ENCODE results near the gene ABHD6. TPM values are rescaled to one million over a fixed set of nuclear protein-coding genes. Genes with fewer than 3 reads are reported as not detected.
"Not testable (repeated sequence)": the region's sequence is repeated elsewhere in the genome, so short reads cannot be mapped to it uniquely, and the experiment has no call there.

The ABHD6 gene
- total RNA-seq, 1 donor from 2014 or later, result 5.2 TPM

DNA sequence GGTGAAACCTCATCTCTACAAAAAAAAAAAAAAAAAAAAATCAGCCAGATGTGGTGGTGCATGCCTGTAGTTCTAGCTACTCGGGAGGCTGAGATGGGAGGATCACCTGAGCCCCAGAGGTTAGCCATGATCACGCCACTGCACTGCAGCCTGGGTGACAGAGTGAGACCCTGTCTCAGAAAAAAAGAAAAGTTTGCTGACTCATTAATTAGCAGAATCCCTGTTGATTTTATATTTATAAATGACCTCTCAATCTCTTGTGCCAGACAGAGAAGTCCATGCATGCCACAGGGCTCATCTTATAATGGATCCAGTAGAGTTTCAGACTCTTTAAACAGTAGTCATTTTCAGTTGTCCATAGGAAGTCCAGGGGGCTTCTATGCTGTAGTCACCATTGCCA lies 32.9 kb downstream of the ABHD6 start:
- H3K9me3 ChIP-seq (ENCODE audit: control insufficient read depth in 3 of 3, low read length in 3 of 3), result no peaks in the 10 kb centered on the region
- H3K27me3 ChIP-seq (ENCODE audit: control insufficient read depth in 3 of 3, insufficient read depth in 3 of 3, low read length in 3 of 3), result no peaks in the 10 kb centered on the region
- H3K4me3 ChIP-seq (ENCODE audit: low read length in 3 of 3), result no peak overlapping the region
- no peak overlapping the region for H3K27ac ChIP-seq (ENCODE audit: low read depth, low read length)
- H3K9ac ChIP-seq (ENCODE audit: low read depth in 1 of 3, low read length in 3 of 3), result no peak overlapping the region
- peaks cover 7 to 20% (median 14%) of the 10 kb centered on the region in 3 donors for H3K36me3 ChIP-seq (ENCODE audit: control insufficient read depth in 3 of 3, insufficient read depth in 3 of 3, low read length in 3 of 3)
- peaks cover 0 to 3% (median 0%) of the 10 kb centered on the region in 3 donors for H3K4me1 ChIP-seq (ENCODE audit: control insufficient read depth in 3 of 3, insufficient read depth in 3 of 3, low read length in 3 of 3)

DNA sequence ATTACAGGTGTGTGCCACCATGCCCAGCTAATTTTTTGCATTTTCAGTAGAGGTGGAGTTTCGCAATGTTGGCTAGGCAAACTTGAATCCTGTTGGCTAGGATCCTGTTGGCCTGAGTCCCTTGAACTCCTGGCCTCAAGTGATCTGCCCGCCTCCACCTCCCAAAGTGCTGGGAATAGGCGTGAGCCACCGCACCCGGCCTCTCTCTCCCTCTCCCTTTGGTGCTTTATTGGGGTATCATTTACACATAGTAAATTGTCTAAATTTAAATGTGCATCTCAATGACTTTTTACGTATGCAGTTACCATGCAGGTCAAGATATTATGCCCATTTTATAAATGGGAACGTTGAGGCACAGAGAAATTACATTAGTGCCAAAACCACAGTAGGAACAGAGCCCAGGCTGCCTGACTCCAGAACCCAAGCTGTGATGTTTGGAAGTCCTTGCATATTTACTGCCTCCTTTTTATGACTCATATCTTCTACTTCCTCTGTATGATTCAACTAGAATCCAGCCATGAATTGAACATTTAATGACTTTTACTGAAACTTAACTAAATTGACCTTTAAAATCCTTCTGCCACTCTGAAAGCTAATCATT lies 34.4 kb downstream of the ABHD6 start:
- H3K4me1 ChIP-seq (ENCODE audit: control insufficient read depth in 3 of 3, insufficient read depth in 3 of 3, low read length in 3 of 3), result peaks cover 0 to 3% (median 0%) of the 10 kb centered on the region in 3 donors
- no peak overlapping the region for H3K4me3 ChIP-seq (ENCODE audit: low read length in 3 of 3)
- peaks cover 7 to 20% (median 14%) of the 10 kb centered on the region in 3 donors for H3K36me3 ChIP-seq (ENCODE audit: control insufficient read depth in 3 of 3, insufficient read depth in 3 of 3, low read length in 3 of 3)
- H3K27ac ChIP-seq (ENCODE audit: low read depth, low read length), result no peak overlapping the region
- H3K9ac ChIP-seq (ENCODE audit: low read depth in 1 of 3, low read length in 3 of 3), result no peak overlapping the region
- no peaks in the 10 kb centered on the region for H3K27me3 ChIP-seq (ENCODE audit: control insufficient read depth in 3 of 3, insufficient read depth in 3 of 3, low read length in 3 of 3)
- no peaks in the 10 kb centered on the region for H3K9me3 ChIP-seq (ENCODE audit: control insufficient read depth in 3 of 3, low read length in 3 of 3)

DNA sequence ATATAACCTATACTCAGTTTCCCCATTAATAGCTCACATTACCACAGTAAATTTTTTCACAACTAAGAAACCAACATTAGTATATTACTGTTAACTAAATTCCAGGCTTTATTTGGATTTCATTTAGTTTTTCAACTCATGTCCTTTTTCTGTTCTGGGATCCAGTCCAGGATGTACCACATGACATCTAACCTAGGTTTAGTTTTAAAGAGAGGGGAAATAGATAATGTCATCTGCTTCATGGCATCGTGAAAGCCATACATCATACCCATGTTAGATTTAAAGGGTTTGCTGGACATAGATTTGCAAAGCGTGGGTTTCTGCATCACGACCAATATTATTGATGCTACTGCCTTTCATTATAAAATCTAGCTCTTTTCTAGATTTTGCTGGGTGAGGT lies 35.3 kb downstream of the ABHD6 start:
- Histone ChIP-seq H3K9me3 (ENCODE audit: control insufficient read depth in 3 of 3, low read length in 3 of 3) (no peaks in the 10 kb centered on the region), H3K9ac (ENCODE audit: low read depth in 1 of 3, low read length in 3 of 3) (no peak overlapping the region), H3K4me1 (ENCODE audit: control insufficient read depth in 3 of 3, insufficient read depth in 3 of 3, low read length in 3 of 3) (peaks cover 0 to 3% (median 0%) of the 10 kb centered on the region in 3 donors), H3K27ac (ENCODE audit: low read depth, low read length) (no peak overlapping the region), H3K27me3 (ENCODE audit: control insufficient read depth in 3 of 3, insufficient read depth in 3 of 3, low read length in 3 of 3) (no peaks in the 10 kb centered on the region), H3K36me3 (ENCODE audit: control insufficient read depth in 3 of 3, insufficient read depth in 3 of 3, low read length in 3 of 3) (peaks cover 7 to 17% (median 14%) of the 10 kb centered on the region in 3 donors), H3K4me3 (ENCODE audit: low read length in 3 of 3) (no peak overlapping the region)

DNA sequence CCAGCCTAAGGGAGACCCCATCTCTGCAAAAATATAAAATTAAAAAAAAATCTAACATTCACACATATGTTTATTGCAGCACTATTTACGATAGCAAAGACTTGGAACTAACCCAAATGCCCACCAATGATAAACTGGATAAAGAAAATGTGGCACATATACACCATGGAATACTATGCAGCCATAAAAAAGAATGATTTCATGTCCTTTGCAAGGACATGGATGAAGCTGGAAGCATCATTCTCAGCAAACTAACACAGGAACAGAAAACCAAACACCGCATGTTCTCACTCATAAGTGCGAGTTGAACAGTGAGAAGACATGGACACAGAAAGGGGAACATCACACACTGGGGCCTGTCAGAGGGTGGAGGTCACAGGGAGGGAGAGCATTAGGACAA lies 35.8 kb downstream of the ABHD6 start:
- H3K36me3 ChIP-seq (ENCODE audit: control insufficient read depth in 3 of 3, insufficient read depth in 3 of 3, low read length in 3 of 3), result peaks cover 7 to 17% (median 14%) of the 10 kb centered on the region in 3 donors
- not testable (repeated sequence) for H3K4me1 ChIP-seq (ENCODE audit: control insufficient read depth in 3 of 3, insufficient read depth in 3 of 3, low read length in 3 of 3); H3K27ac ChIP-seq (ENCODE audit: low read depth, low read length)

DNA sequence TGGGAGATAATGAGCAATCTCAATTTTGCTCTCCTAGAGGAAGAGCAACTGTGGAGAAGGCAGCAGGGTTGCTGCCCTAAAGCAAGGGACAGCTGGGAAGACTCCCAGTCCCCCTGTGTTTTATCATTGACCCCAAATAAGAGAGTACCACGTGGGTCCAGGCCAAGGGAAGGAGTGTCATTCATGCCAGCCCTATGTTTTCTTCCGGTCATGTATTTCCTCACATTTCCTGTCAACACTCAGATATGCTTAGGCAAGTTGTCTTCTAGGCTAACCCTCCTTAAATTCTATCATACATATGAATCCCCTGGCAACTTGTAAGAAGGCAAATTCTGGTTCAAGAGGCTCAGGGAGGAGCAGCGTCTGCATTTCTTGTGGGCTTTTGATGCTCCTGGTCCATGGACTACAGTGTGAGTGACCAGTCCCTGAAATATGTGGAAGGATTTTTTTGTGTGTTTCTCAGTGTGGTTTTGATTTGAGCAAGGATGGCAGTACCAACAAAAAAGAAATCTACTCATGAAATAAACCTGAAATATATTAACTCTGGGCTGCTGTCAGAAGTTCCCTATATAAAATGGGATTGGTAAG lies 36.5 kb downstream of the ABHD6 start:
- no peak overlapping the region for H3K27ac ChIP-seq (ENCODE audit: low read depth, low read length)
- peaks cover 7 to 14% (median 11%) of the 10 kb centered on the region in 3 donors for H3K36me3 ChIP-seq (ENCODE audit: control insufficient read depth in 3 of 3, insufficient read depth in 3 of 3, low read length in 3 of 3)
- H3K27me3 ChIP-seq (ENCODE audit: control insufficient read depth in 3 of 3, insufficient read depth in 3 of 3, low read length in 3 of 3), result no peaks in the 10 kb centered on the region
- peaks cover 0 to under 1% (median 0%) of the 10 kb centered on the region in 3 donors for H3K4me1 ChIP-seq (ENCODE audit: control insufficient read depth in 3 of 3, insufficient read depth in 3 of 3, low read length in 3 of 3)
- no peaks in the 10 kb centered on the region for H3K9me3 ChIP-seq (ENCODE audit: control insufficient read depth in 3 of 3, low read length in 3 of 3)
- H3K4me3 ChIP-seq (ENCODE audit: low read length in 3 of 3), result no peak overlapping the region
- no peak overlapping the region for H3K9ac ChIP-seq (ENCODE audit: low read depth in 1 of 3, low read length in 3 of 3)

More for the DNA sequence above, 35.8 kb downstream of the ABHD6 start:
- H3K9ac ChIP-seq (ENCODE audit: low read depth in 1 of 3, low read length in 3 of 3); H3K9me3 ChIP-seq (ENCODE audit: control insufficient read depth in 3 of 3, low read length in 3 of 3); H3K27me3 ChIP-seq (ENCODE audit: control insufficient read depth in 3 of 3, insufficient read depth in 3 of 3, low read length in 3 of 3); H3K4me3 ChIP-seq (ENCODE audit: low read length in 3 of 3): not testable (repeated sequence)

DNA sequence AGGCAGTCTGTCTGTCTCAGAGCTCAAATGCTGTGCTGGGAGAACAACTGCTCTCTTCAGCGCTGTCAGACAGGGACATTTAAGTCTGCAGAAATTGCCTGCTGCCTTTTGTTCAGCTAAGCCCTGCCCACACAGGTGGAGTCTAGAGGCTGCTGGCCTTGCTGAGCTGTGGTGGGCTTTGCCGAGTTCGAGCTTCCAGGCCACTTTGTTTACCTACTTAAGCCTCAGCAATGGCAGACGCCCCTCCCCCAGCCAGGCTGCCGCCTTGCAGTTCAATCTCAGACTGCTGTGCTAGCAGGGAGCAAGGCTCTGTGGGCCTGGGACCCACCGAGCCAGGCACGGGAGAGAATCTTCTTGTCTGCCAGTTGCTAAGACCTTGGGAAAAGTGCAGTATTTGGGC lies 43.5 kb downstream of the ABHD6 start:
- Histone ChIP-seq H3K36me3 (ENCODE audit: control insufficient read depth in 3 of 3, insufficient read depth in 3 of 3, low read length in 3 of 3) (peaks cover 0 to 5% (median 3%) of the 10 kb centered on the region in 3 donors), H3K27me3 (ENCODE audit: control insufficient read depth in 3 of 3, insufficient read depth in 3 of 3, low read length in 3 of 3) (no peaks in the 10 kb centered on the region), H3K4me3 (ENCODE audit: low read length in 3 of 3) (no peak overlapping the region), H3K9ac (ENCODE audit: low read depth in 1 of 3, low read length in 3 of 3) (no peak overlapping the region), H3K9me3 (ENCODE audit: control insufficient read depth in 3 of 3, low read length in 3 of 3) (no peaks in the 10 kb centered on the region), H3K27ac (ENCODE audit: low read depth, low read length) (no peak overlapping the region), H3K4me1 (ENCODE audit: control insufficient read depth in 3 of 3, insufficient read depth in 3 of 3, low read length in 3 of 3) (peaks cover 0 to 5% (median 0%) of the 10 kb centered on the region in 3 donors)

DNA sequence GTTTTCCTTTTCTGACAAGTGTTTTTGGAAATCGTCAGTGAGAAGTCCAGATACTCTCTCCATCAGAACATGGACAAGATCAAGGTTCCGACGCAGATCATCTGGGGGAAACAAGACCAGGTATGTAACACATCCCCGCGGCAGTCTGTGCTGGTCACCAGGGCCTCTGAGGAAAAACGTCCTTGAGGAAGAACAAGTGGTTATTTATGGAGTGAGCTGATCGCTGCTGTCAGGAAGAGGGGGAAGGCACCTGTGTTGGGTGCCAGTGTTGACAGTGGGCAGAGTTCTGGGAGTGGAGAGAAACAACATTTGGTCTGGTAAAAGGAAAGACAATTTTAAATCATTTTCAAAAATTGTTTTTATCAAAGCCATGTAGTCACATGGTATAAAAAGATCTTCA lies 47.7 kb downstream of the ABHD6 start:
- H3K27me3 ChIP-seq (ENCODE audit: control insufficient read depth in 3 of 3, insufficient read depth in 3 of 3, low read length in 3 of 3), result no peaks in the 10 kb centered on the region
- H3K4me1 ChIP-seq (ENCODE audit: control insufficient read depth in 3 of 3, insufficient read depth in 3 of 3, low read length in 3 of 3), result peaks cover 3 to 13% (median 12%) of the 10 kb centered on the region in 3 donors
- no peaks in the 10 kb centered on the region for H3K9me3 ChIP-seq (ENCODE audit: control insufficient read depth in 3 of 3, low read length in 3 of 3)
- H3K4me3 ChIP-seq (ENCODE audit: low read length in 3 of 3), result no peak overlapping the region
- H3K36me3 ChIP-seq (ENCODE audit: control insufficient read depth in 3 of 3, insufficient read depth in 3 of 3, low read length in 3 of 3), result peaks cover 0 to 14% (median 10%) of the 10 kb centered on the region in 3 donors
- H3K9ac ChIP-seq (ENCODE audit: low read depth in 1 of 3, low read length in 3 of 3), result no peak overlapping the region
- no peak overlapping the region for H3K27ac ChIP-seq (ENCODE audit: low read depth, low read length)

DNA sequence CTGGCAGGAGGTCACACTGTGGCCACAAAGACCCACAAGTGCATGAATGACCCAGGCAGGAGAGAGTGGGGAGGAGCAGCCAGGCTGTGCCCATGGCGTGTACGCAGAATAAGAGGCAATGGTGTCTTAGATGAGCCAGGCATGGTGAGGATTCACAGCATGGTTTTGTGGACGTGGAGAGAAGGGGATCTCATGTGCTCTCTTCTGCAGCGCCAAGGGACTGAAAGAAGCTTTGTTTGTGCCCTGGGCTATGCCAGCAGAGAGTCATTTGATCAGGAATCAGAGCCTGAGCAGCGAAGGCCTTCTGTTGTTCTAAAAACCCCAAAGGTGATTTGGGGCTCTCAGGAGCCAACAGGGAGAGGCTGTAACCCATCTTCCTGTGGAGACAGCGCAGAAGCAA lies 49.8 kb downstream of the ABHD6 start:
- Histone ChIP-seq H3K36me3 (ENCODE audit: control insufficient read depth in 3 of 3, insufficient read depth in 3 of 3, low read length in 3 of 3) (peaks cover 0 to 11% (median 10%) of the 10 kb centered on the region in 3 donors), H3K27me3 (ENCODE audit: control insufficient read depth in 3 of 3, insufficient read depth in 3 of 3, low read length in 3 of 3) (no peaks in the 10 kb centered on the region), H3K9ac (ENCODE audit: low read depth in 1 of 3, low read length in 3 of 3) (no peak overlapping the region), H3K27ac (ENCODE audit: low read depth, low read length) (no peak overlapping the region), H3K4me3 (ENCODE audit: low read length in 3 of 3) (peak overlapping the region in 1 of 3 donors; percentile 22), H3K4me1 (ENCODE audit: control insufficient read depth in 3 of 3, insufficient read depth in 3 of 3, low read length in 3 of 3) (peaks cover 3 to 13% (median 12%) of the 10 kb centered on the region in 3 donors), H3K9me3 (ENCODE audit: control insufficient read depth in 3 of 3, low read length in 3 of 3) (no peaks in the 10 kb centered on the region)

DNA sequence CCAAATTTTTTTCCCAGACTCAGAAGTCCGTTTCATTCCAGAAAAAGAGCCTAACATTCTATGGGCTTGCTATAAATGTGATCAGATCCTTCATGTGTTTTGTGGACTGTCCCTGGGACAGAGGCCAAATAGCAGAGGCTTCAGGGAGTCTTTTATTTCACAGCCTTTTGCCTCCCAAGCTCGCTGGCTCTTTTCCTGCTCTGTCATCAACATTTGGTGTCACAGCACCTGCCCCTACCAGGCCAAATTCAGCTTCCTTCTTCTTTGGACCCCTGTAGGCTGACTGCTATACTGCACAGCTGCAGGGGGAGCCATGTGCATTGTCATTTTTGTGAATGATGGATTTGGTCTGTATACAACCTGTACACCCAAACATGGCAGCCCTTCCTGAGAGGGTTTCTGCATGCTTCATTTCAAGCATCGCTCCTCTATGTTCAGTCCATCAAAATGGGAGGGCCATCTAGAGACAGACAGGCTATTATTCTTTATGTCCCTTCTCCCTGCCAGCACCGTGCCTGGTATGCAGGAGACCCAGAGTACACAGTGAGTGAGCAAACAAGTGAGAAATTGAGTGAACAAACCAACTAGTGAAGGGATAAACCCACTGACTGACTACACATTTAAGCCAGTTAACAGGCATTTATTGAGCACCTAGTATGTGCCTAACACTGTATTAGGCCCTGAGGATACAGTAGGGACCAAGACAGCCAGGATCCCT lies 50.6 kb downstream of the ABHD6 start:
- no peak overlapping the region for H3K9ac ChIP-seq (ENCODE audit: low read depth in 1 of 3, low read length in 3 of 3)
- no peak overlapping the region for H3K27ac ChIP-seq (ENCODE audit: low read depth, low read length)
- H3K4me1 ChIP-seq (ENCODE audit: control insufficient read depth in 3 of 3, insufficient read depth in 3 of 3, low read length in 3 of 3), result peaks cover 3 to 17% (median 12%) of the 10 kb centered on the region in 3 donors
- H3K9me3 ChIP-seq (ENCODE audit: control insufficient read depth in 3 of 3, low read length in 3 of 3), result no peaks in the 10 kb centered on the region
- peaks cover 0 to 11% (median 10%) of the 10 kb centered on the region in 3 donors for H3K36me3 ChIP-seq (ENCODE audit: control insufficient read depth in 3 of 3, insufficient read depth in 3 of 3, low read length in 3 of 3)
- H3K4me3 ChIP-seq (ENCODE audit: low read length in 3 of 3), result no peak overlapping the region
- H3K27me3 ChIP-seq (ENCODE audit: control insufficient read depth in 3 of 3, insufficient read depth in 3 of 3, low read length in 3 of 3), result no peaks in the 10 kb centered on the region
